Measurements from ENCODE around the gene OSBPL9.

The OSBPL9 gene

GRCh38 chr1:51654000-51654399 lies 37.1 kb downstream of the OSBPL9 start:
- TF ChIP-seq SUZ12 (IDR thresholded peaks at IDR 0.05) (no peak), FOXA1 (IDR thresholded peaks at IDR 0.05) (no peak), SP1 (IDR thresholded peaks at IDR 0.05) (no peak), CTBP1 (IDR thresholded peaks at IDR 0.05; ENCODE audit: borderline replicate concordance) (no peak), FOXK2 (IDR thresholded peaks at IDR 0.05) (no peak), ZNF384 (IDR thresholded peaks at IDR 0.05) (no peak), BHLHE40 (IDR thresholded peaks at IDR 0.05; ENCODE audit: borderline replicate concordance) (no peak), HDGF (IDR thresholded peaks at IDR 0.05; ENCODE audit: borderline replicate concordance) (no peak), ELF4 (IDR thresholded peaks at IDR 0.05) (no peak), FOXM1 (IDR thresholded peaks at IDR 0.05; ENCODE audit: borderline replicate concordance) (no peak), L3MBTL2 (conservative IDR thresholded peaks at IDR 0.05) (no peak), LEF1 (IDR thresholded peaks at IDR 0.05; ENCODE audit: borderline replicate concordance) (no peak), ARNT (IDR thresholded peaks at IDR 0.05) (no peak), NFRKB (IDR thresholded peaks at IDR 0.05) (no peak), TARDBP (IDR thresholded peaks at IDR 0.05) (no peak)
- TF ChIP-seq, protein P1, sequence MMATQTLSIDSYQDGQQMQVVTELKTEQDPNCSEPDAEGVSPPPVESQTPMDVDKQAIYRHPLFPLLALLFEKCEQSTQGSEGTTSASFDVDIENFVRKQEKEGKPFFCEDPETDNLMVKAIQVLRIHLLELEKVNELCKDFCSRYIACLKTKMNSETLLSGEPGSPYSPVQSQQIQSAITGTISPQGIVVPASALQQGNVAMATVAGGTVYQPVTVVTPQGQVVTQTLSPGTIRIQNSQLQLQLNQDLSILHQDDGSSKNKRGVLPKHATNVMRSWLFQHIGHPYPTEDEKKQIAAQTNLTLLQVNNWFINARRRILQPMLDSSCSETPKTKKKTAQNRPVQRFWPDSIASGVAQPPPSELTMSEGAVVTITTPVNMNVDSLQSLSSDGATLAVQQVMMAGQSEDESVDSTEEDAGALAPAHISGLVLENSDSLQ (IDR thresholded peaks at IDR 0.05) = no peak
- ChIA-PET CTCF (no interaction called here), POLR2A (no interaction called here)
- no peak for DNase-seq (ENCODE audit: extremely low spot score)

- no peak for DNase-seq (ENCODE audit: extremely low spot score)
- ChIA-PET CTCF (interaction anchor here (0.7 kb wide), 1 partner anchor 34 kb away, joined by 5 read pairs; no protein-coding TSS in a partner anchor), POLR2A (no interaction called here)
- TF ChIP-seq HDGF (IDR thresholded peaks at IDR 0.05; ENCODE audit: borderline replicate concordance) = no peak
- no peak for TF ChIP-seq TARDBP (IDR thresholded peaks at IDR 0.05)
Observed at GRCh38 chr1:51656374-51656773, 39.5 kb downstream of the OSBPL9 start.

DNA sequence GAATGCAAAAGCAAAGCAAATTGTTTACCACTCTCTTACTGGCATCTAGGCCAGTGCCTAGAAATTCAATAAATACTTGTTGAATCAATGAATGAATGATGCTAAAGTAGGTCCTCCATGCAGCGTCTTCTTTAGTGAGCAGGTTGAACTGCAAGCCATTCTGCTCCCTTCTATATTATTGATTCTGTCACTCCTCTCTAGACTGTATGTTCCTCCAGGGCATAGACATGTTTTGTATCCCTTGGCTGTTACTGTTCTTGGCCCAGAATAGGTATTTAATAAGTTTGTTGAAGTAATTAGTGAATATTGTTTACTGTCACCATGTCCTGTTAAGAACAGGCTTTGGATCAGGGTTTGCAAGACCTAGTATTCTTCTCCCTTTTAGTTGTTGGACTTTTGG lies 43.7 kb downstream of the OSBPL9 start:
- POLR2A ChIA-PET = interaction anchor here (1.0 kb wide), 1 partner anchor 13 kb away, joined by 3 read pairs; no protein-coding TSS in a partner anchor
- no peak for TF ChIP-seq FOXA1 (IDR thresholded peaks at IDR 0.05)
- CTCF ChIA-PET = no interaction called here
- no peak for DNase-seq (ENCODE audit: extremely low spot score)

- POLR2A ChIA-PET = interaction anchor here (1.0 kb wide), 1 partner anchor 13 kb away, joined by 3 read pairs; no protein-coding TSS in a partner anchor
- TF ChIP-seq ARNT (IDR thresholded peaks at IDR 0.05) = no peak
- TF ChIP-seq, protein P1 (IDR thresholded peaks at IDR 0.05) = peak; percentile 65
- no peak for DNase-seq (ENCODE audit: extremely low spot score)
- CTCF ChIA-PET = no interaction called here
Observed at GRCh38 chr1:51661081-51661518, 44.2 kb downstream of the OSBPL9 start.

DNA sequence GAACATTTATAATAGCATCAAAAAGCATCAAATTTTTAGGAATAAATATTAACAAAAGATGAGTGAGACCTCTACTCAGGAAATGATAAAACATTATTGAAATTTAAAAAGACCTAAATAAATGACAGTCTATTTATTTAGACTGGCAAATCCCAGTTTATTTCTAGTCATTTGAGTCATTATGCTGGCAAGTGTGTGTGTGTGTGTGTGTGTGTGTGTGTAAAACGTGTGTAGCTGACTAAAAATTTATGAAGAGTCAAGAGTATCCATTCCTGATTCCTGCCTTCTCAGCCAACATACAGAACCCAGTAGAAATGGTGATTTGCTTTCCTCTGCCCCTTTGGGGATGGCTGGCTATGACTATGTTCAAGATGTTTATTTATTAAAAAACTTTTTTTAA lies 46.2 kb downstream of the OSBPL9 start:
- POLR2A ChIA-PET = no interaction called here
- no peak for DNase-seq (ENCODE audit: extremely low spot score)
- CTCF ChIA-PET = no interaction called here
- TF ChIP-seq ZNF384 (IDR thresholded peaks at IDR 0.05) (no peak), LEF1 (IDR thresholded peaks at IDR 0.05; ENCODE audit: borderline replicate concordance) (no peak), FOXA1 (IDR thresholded peaks at IDR 0.05) (no peak), NFRKB (IDR thresholded peaks at IDR 0.05) (no peak), L3MBTL2 (conservative IDR thresholded peaks at IDR 0.05) (no peak), SUZ12 (IDR thresholded peaks at IDR 0.05) (no peak), SP1 (IDR thresholded peaks at IDR 0.05) (no peak), FOXK2 (IDR thresholded peaks at IDR 0.05) (no peak), CTBP1 (IDR thresholded peaks at IDR 0.05; ENCODE audit: borderline replicate concordance) (no peak), TARDBP (IDR thresholded peaks at IDR 0.05) (no peak), BHLHE40 (IDR thresholded peaks at IDR 0.05; ENCODE audit: borderline replicate concordance) (no peak)
- TF ChIP-seq, protein P1 (IDR thresholded peaks at IDR 0.05) = no peak

- ChIA-PET POLR2A (no interaction called here), CTCF (no interaction called here)
- TF ChIP-seq TARDBP (IDR thresholded peaks at IDR 0.05) (no peak), ZNF384 (IDR thresholded peaks at IDR 0.05) (no peak), LEF1 (IDR thresholded peaks at IDR 0.05; ENCODE audit: borderline replicate concordance) (no peak), L3MBTL2 (conservative IDR thresholded peaks at IDR 0.05) (no peak)
- DNase-seq (ENCODE audit: extremely low spot score) = no peak
Observed at GRCh38 chr1:51663721-51664120, 46.8 kb downstream of the OSBPL9 start.

- no peak for DNase-seq (ENCODE audit: extremely low spot score)
- CTCF ChIA-PET = interaction anchor here (0.6 kb wide), 1 partner anchor 219 kb away, joined by 6 read pairs; no protein-coding TSS in a partner anchor
- TF ChIP-seq ARNT (IDR thresholded peaks at IDR 0.05) (no peak), SUZ12 (IDR thresholded peaks at IDR 0.05) (no peak), TARDBP (IDR thresholded peaks at IDR 0.05) (no peak), HDGF (IDR thresholded peaks at IDR 0.05; ENCODE audit: borderline replicate concordance) (no peak), ZNF384 (IDR thresholded peaks at IDR 0.05) (no peak), CTBP1 (IDR thresholded peaks at IDR 0.05; ENCODE audit: borderline replicate concordance) (no peak), LEF1 (IDR thresholded peaks at IDR 0.05; ENCODE audit: borderline replicate concordance) (no peak), L3MBTL2 (conservative IDR thresholded peaks at IDR 0.05) (no peak), FOXA1 (IDR thresholded peaks at IDR 0.05) (no peak), FOXM1 (IDR thresholded peaks at IDR 0.05; ENCODE audit: borderline replicate concordance) (no peak), FOXK2 (IDR thresholded peaks at IDR 0.05) (no peak), NFRKB (IDR thresholded peaks at IDR 0.05) (no peak), BHLHE40 (IDR thresholded peaks at IDR 0.05; ENCODE audit: borderline replicate concordance) (no peak), SP1 (IDR thresholded peaks at IDR 0.05) (no peak)
- TF ChIP-seq, protein P1 (IDR thresholded peaks at IDR 0.05) = no peak
- POLR2A ChIA-PET = interaction anchor here (1.0 kb wide), 1 partner anchor 11 kb away, joined by 3 read pairs; no protein-coding TSS in a partner anchor
Observed at GRCh38 chr1:51664421-51665240, 47.7 kb downstream of the OSBPL9 start.
